Endothelial cell of umbilical vein (primary cell): ENCODE results near the gene ADAP1. TPM values are rescaled to one million over a fixed set of nuclear protein-coding genes. Genes with fewer than 3 reads are reported as not detected.

Experiments
- BruUV-seq: library from RNA; stranded (reverse); fragments of 400-500 nt; replicated peaks from 2 replicates; lab custom pipeline; 2021; lab: Mats Ljungman, UMichigan
- CTCF ChIA-PET: fragments of 300-600, 350-600 bp; sonication (Branson Sonifier 250); formaldehyde crosslinking; loops from one replicate; lab custom pipeline; 2021; ENCODE audit warnings: antibody characterized with exemption, inconsistent platforms; lab: Charles Lee
- POLR2A ChIA-PET: fragments of 300-600, 350-600 bp; sonication (Branson Sonifier 250); formaldehyde crosslinking; loops from one replicate; lab custom pipeline; 2021; ENCODE audit warnings: antibody characterized with exemption, inconsistent platforms; lab: Charles Lee
- DNase-seq: peaks from one replicate; pipeline ENCODE4 v3.0.0-alpha.2; 2011; ENCODE audit warnings: low read depth, low spot score
- FAIRE-seq: peaks from 2 replicates; lab custom pipeline; 2011; peaks lifted over from hg19 to GRCh38; lab: Jason Lieb, UNC
- H2AFZ ChIP-seq: 2 replicates; pipeline ENCODE4 v1.6.0; 2012; ENCODE audit warnings: low read depth, low read length, control low read depth, inconsistent platforms
- H3K27ac ChIP-seq: 2 replicates; pipeline ENCODE4 v1.5.1; 2011; ENCODE audit warnings: low read depth, mild to moderate bottlenecking, control low read depth, low read length, moderate library complexity; ENCODE audit not compliant: insufficient read depth
- H3K27me3 ChIP-seq, 2 experiments: 2 replicates each; pipeline versions ENCODE4 v1.6.0 to v1.6.1; 2011; ENCODE audit warnings: low read length in 2 of 2, mixed read lengths in 1 of 2; ENCODE audit not compliant: control insufficient read depth in 2 of 2, insufficient read depth in 2 of 2
- H3K36me3 ChIP-seq, 2 experiments: 2 replicates in 1 of 2; 3 replicates in 1 of 2; pipeline ENCODE4 v1.5.1; 2011; ENCODE audit warnings: low read length in 2 of 2, mild to moderate bottlenecking in 1 of 2, moderate library complexity in 1 of 2; ENCODE audit not compliant: control insufficient read depth in 2 of 2, insufficient read depth in 2 of 2; ENCODE audit errors: extremely low read depth in 1 of 2
- H3K4me1 ChIP-seq: 3 replicates; pipeline ENCODE4 v1.5.1; 2011; ENCODE audit warnings: mild to moderate bottlenecking, low read length; ENCODE audit not compliant: control insufficient read depth, insufficient read depth; ENCODE audit errors: extremely low read depth
- H3K4me2 ChIP-seq: 2 replicates; pipeline ENCODE4 v1.6.1; 2011; ENCODE audit warnings: low read length, control low read depth, mixed read lengths; ENCODE audit not compliant: insufficient read depth
- H3K4me3 ChIP-seq, 3 experiments: fragments of 200-600 bp in 1 of 3; sonication (generic), shearing (Covaris generic) in 1 of 3; replicated peaks in 1 of 3; 2 replicates each; pipeline ENCODE4 v1.5.1; 2011 to 2016; ENCODE audit warnings: control low read depth in 3 of 3, low read length in 3 of 3, mild to moderate bottlenecking in 2 of 3, inconsistent platforms in 1 of 3, low read depth in 1 of 3, moderate library complexity in 1 of 3; ENCODE audit not compliant: insufficient read depth in 1 of 3
- H3K79me2 ChIP-seq: 2 replicates; pipeline ENCODE4 v1.6.0; 2012; ENCODE audit warnings: low read length, inconsistent platforms; ENCODE audit not compliant: control insufficient read depth, insufficient read depth
- H3K9ac ChIP-seq: replicated peaks from 2 replicates; pipeline ENCODE3; 2011; ENCODE audit warnings: low read length, control low read depth; ENCODE audit not compliant: insufficient read depth; ENCODE audit errors: extremely low read depth
- H3K9me1 ChIP-seq: replicated peaks from 3 replicates; pipeline ENCODE4 v1.6.0; 2011; ENCODE audit warnings: mild to moderate bottlenecking, low read length; ENCODE audit not compliant: control insufficient read depth, insufficient read depth; ENCODE audit errors: extremely low read depth
- H3K9me3 ChIP-seq: replicated peaks from 2 replicates; pipeline ENCODE4 v1.5.1; 2012; ENCODE audit warnings: low read length, inconsistent platforms; ENCODE audit not compliant: control insufficient read depth, insufficient read depth
- H4K20me1 ChIP-seq: replicated peaks from 2 replicates; pipeline ENCODE3; 2011; ENCODE audit warnings: mild to moderate bottlenecking, low read length; ENCODE audit not compliant: control insufficient read depth, insufficient read depth; ENCODE audit errors: extremely low read depth
- CTCF ChIP-seq, 2 donors: IDR thresholded peaks; 1 replicate in 1 of 2; 2 replicates in 1 of 2; pipeline ENCODE4 v1.5.1; 2011; ENCODE audit warnings: low read length in 2 of 2, mild to moderate bottlenecking in 2 of 2, moderate library complexity in 2 of 2, control low read depth in 1 of 2, inconsistent platforms in 1 of 2, low read depth in 1 of 2; ENCODE audit not compliant: insufficient read depth in 1 of 2; ENCODE audit errors: extremely low read depth in 1 of 2
- EZH2 ChIP-seq: IDR thresholded peaks from 2 replicates; pipeline ENCODE4 v1.6.1; 2012; ENCODE audit warnings: borderline replicate concordance, low read depth, mild to moderate bottlenecking, moderate library complexity, low read length, inconsistent platforms; ENCODE audit not compliant: severe bottlenecking
- FOS ChIP-seq: IDR thresholded peaks from 2 replicates; pipeline ENCODE4 v1.6.1; 2011; ENCODE audit warnings: mild to moderate bottlenecking, low read length, moderate library complexity, borderline replicate concordance; ENCODE audit not compliant: insufficient read depth
- GATA2 ChIP-seq: IDR thresholded peaks from 2 replicates; pipeline ENCODE4 v1.7.0; 2011; ENCODE audit warnings: low read depth, mild to moderate bottlenecking, moderate library complexity, mixed read lengths, low read length; ENCODE audit not compliant: insufficient read length, insufficient read depth
- JUN ChIP-seq: IDR thresholded peaks from 2 replicates; pipeline ENCODE4 v1.6.1; 2011; ENCODE audit warnings: borderline replicate concordance, low read depth; ENCODE audit not compliant: insufficient read length, insufficient read depth
- MAX ChIP-seq: IDR thresholded peaks from 2 replicates; pipeline ENCODE4 v1.6.1; 2011; ENCODE audit not compliant: insufficient read depth, insufficient read length
- MYC ChIP-seq: IDR thresholded peaks from one replicate; pipeline ENCODE4 v1.6.1; 2011; ENCODE audit warnings: mild to moderate bottlenecking, low read depth, low read length
- POLR2A ChIP-seq: IDR thresholded peaks from 2 replicates; pipeline ENCODE4 v1.6.1; 2012; ENCODE audit warnings: low read depth, mild to moderate bottlenecking, control low read depth, low read length
- POLR2AphosphoS5 ChIP-seq: IDR thresholded peaks from 2 replicates; pipeline ENCODE4 v1.6.1; 2012; ENCODE audit warnings: low read depth, mild to moderate bottlenecking, control low read depth, low read length, moderate library complexity; ENCODE audit not compliant: insufficient read depth
- dilution Hi-C: fragments of 300-500 bp; cut with MboI; formaldehyde crosslinking; loops from one replicate; pipeline ENCODE4 v1.15.0; 2019; ENCODE audit warnings: low sequenced_read_pairs; ENCODE audit not compliant: extremely low pct_ligation_motif_present
- intact Hi-C: fragments of 100-400 bp; cut with micrococcal nuclease; formaldehyde crosslinking; loops from one replicate; pipeline ENCODE4 v1.10.0; 2022
- polyA plus RNA-seq, 4 experiments: library from polyadenylated mRNA; depleted of rRNA in 3 of 4; stranded (reverse) in 3 of 4; unstranded in 1 of 4; fragments of >200 nt; gene quantifications; 2 replicates each; pipeline versions ENCODE4 v1.2.1 to v1.2.3, GENCODE V29; 2011 to 2012; ENCODE audit warnings: missing spikeins in 1 of 4
- total RNA-seq: library from RNA; stranded (reverse); gene quantifications from 2 replicates; pipeline ENCODE4 v1.2.3, GENCODE V29; 2021

ADAP1 gene
- total and polyA plus RNA-seq, 2 donors (not counting 3 experiments of a cell fraction or from before 2014, with no cell fraction given) = 0.49 to 0.58 TPM

GRCh38 chr7:978416-979091, 24.1 kb upstream of the ADAP1 start:
- H3K36me3 ChIP-seq = no peaks in the 10 kb centered on the region
- no peak for TF ChIP-seq JUN
- no TSS peak for BruUV-seq
- no peaks in the 10 kb centered on the region for H3K27me3 ChIP-seq
- intact Hi-C loops (no loop called here), dilution Hi-C loops (no loop called here)
- ChIA-PET CTCF (interaction anchor here (1.2 to 1.8 kb wide), 2 partner anchors 10 to 14 kb away, joined by 3 to 12 read pairs; no protein-coding TSS in a partner anchor), POLR2A (no interaction called here)
- H3K4me3 ChIP-seq = no peak overlapping the region
- peaks cover 17% of the 10 kb centered on the region for H3K79me2 ChIP-seq
- H4K20me1 ChIP-seq = no peaks in the 10 kb centered on the region
- H3K4me2 ChIP-seq = no peak overlapping the region
- FAIRE-seq = no peak
- DNase-seq = no peak
- no peak overlapping the region for H2AFZ ChIP-seq
- peaks cover 9% of the 10 kb centered on the region for H3K4me1 ChIP-seq
- H3K9me3 ChIP-seq = no peaks in the 10 kb centered on the region
- no peaks in the 10 kb centered on the region for H3K9me1 ChIP-seq
- H3K27ac ChIP-seq = no peak overlapping the region
- H3K9ac ChIP-seq = no peak overlapping the region

GRCh38 chr7:978049-978346, 23.5 kb upstream of the ADAP1 start:
- H4K20me1 ChIP-seq = no peaks in the 10 kb centered on the region
- no peaks in the 10 kb centered on the region for H3K9me3 ChIP-seq
- dilution Hi-C loops = no loop called here
- H3K9me1 ChIP-seq = no peaks in the 10 kb centered on the region
- peaks cover 9% of the 10 kb centered on the region for H3K4me1 ChIP-seq
- H2AFZ ChIP-seq = no peak overlapping the region
- no peak overlapping the region for H3K4me3 ChIP-seq
- peaks cover 23% of the 10 kb centered on the region for H3K79me2 ChIP-seq
- H3K27ac ChIP-seq = no peak overlapping the region
- H3K9ac ChIP-seq = no peak overlapping the region
- intact Hi-C loops = no loop called here
- ChIA-PET CTCF (interaction anchor here (1.8 kb wide), 1 partner anchor 14 kb away, joined by 12 read pairs; no protein-coding TSS in a partner anchor), POLR2A (no interaction called here)
- no peaks in the 10 kb centered on the region for H3K27me3 ChIP-seq
- H3K36me3 ChIP-seq = peaks cover 0 to 2% of the 10 kb centered on the region in 2 experiments
- no peak for TF ChIP-seq MAX
- TF ChIP-seq EZH2 = no peak
- no peak for TF ChIP-seq CTCF (IDR thresholded peaks at IDR 0.05; ENCODE audit: extremely low read depth in 1 of 2, insufficient read depth in 1 of 2, low read depth in 1 of 2, low read length in 2 of 2)
- no peak for TF ChIP-seq FOS
- no peak for TF ChIP-seq GATA2
- no peak for TF ChIP-seq POLR2A
- TF ChIP-seq JUN = no peak
- no peak for TF ChIP-seq MYC
- no peak for TF ChIP-seq POLR2AphosphoS5
- DNase-seq = no peak
- FAIRE-seq = no peak
- H3K4me2 ChIP-seq = no peak overlapping the region
- BruUV-seq = no TSS peak
